Ishikawa (cell line): Measurements from ENCODE around the gene FHIT.

ENCODE experiments used
- CEBPB ChIP-seq: IDR thresholded peaks from 2 replicates; pipeline ENCODE4 v1.6.1; 2012
- CREB1 ChIP-seq: IDR thresholded peaks from 2 replicates; pipeline ENCODE4 v1.6.1; 2012; ENCODE audit warnings: low read depth
- EGR1 ChIP-seq: IDR thresholded peaks from 2 replicates; pipeline ENCODE4 v1.6.1; 2012
- EP300 ChIP-seq: IDR thresholded peaks from 2 replicates; pipeline ENCODE4 v1.6.1; 2012; ENCODE audit warnings: borderline replicate concordance
- FOXM1 ChIP-seq: IDR thresholded peaks from 2 replicates; pipeline ENCODE4 v1.6.1; 2012; ENCODE audit warnings: low read depth, borderline replicate concordance
- MAX ChIP-seq: IDR thresholded peaks from 2 replicates; pipeline ENCODE4 v1.6.1; 2012
- NFIC ChIP-seq: IDR thresholded peaks from 2 replicates; pipeline ENCODE4 v1.6.1; 2012
- RAD21 ChIP-seq: IDR thresholded peaks from 2 replicates; pipeline ENCODE4 v1.6.1; 2012; ENCODE audit warnings: low read depth
- REST ChIP-seq: IDR thresholded peaks from 2 replicates; pipeline ENCODE4 v1.6.1; 2012; ENCODE audit warnings: low read depth, mild to moderate bottlenecking
- TAF1 ChIP-seq: IDR thresholded peaks from 2 replicates; pipeline ENCODE4 v1.6.1; 2012; ENCODE audit warnings: low read depth, mild to moderate bottlenecking
- TCF12 ChIP-seq: IDR thresholded peaks from 2 replicates; pipeline ENCODE4 v1.6.1; 2012; ENCODE audit warnings: low read depth
- TEAD4 ChIP-seq: IDR thresholded peaks from 2 replicates; pipeline ENCODE4 v1.6.1; 2012
- USF1 ChIP-seq: IDR thresholded peaks from 2 replicates; pipeline ENCODE4 v1.6.1; 2012
- YY1 ChIP-seq: IDR thresholded peaks from 2 replicates; pipeline ENCODE4 v1.6.1; 2012; ENCODE audit warnings: low read depth
- ZBTB7A ChIP-seq: IDR thresholded peaks from 2 replicates; pipeline ENCODE4 v1.6.1; 2012; ENCODE audit warnings: low read depth

Gene FHIT

GRCh38 chr3:60887574-60887973, 363.7 kb downstream of the FHIT start:
- TF ChIP-seq TEAD4 (peak; percentile 60), RAD21 (no peak), YY1 (no peak), NFIC (0 out of 2 replicates have a peak, but pooled peaks have one; percentile 13), ZBTB7A (no peak), EP300 (peak; percentile 30; the same call in 1 of the 2 replicates)

- TF ChIP-seq REST (no peak), TCF12 (no peak), ZBTB7A (no peak)
Observed at GRCh38 chr3:60886518-60886917, 364.7 kb downstream of the FHIT start.

- no peak for TF ChIP-seq YY1
- no peak for TF ChIP-seq EGR1
- no peak for TF ChIP-seq REST
- TF ChIP-seq TEAD4 = no peak
- TF ChIP-seq CEBPB = no peak
- TF ChIP-seq FOXM1 = no peak
- no peak for TF ChIP-seq CREB1
- TF ChIP-seq USF1 = no peak
- no peak for TF ChIP-seq RAD21
- no peak for TF ChIP-seq EP300
- no peak for TF ChIP-seq TAF1
- TF ChIP-seq TCF12 = no peak
- TF ChIP-seq MAX = no peak
- TF ChIP-seq NFIC = no peak
- no peak for TF ChIP-seq ZBTB7A
Observed at GRCh38 chr3:60884005-60884404, 367.2 kb downstream of the FHIT start.

- TF ChIP-seq REST = no peak
- TF ChIP-seq RAD21 = no peak
- no peak for TF ChIP-seq CREB1
- no peak for TF ChIP-seq EGR1
- TF ChIP-seq ZBTB7A = no peak
- no peak for TF ChIP-seq TAF1
- TF ChIP-seq CEBPB = no peak
- no peak for TF ChIP-seq NFIC
- TF ChIP-seq TCF12 = no peak
- no peak for TF ChIP-seq FOXM1
- no peak for TF ChIP-seq MAX
- TF ChIP-seq USF1 = no peak
- no peak for TF ChIP-seq EP300
- no peak for TF ChIP-seq YY1
- TF ChIP-seq TEAD4 = no peak
Observed at GRCh38 chr3:60877188-60877587, 374.1 kb downstream of the FHIT start.

- no peak for TF ChIP-seq CEBPB
- no peak for TF ChIP-seq EP300
- no peak for TF ChIP-seq MAX
- TF ChIP-seq RAD21 = no peak
- TF ChIP-seq FOXM1 = no peak
- no peak for TF ChIP-seq EGR1
- no peak for TF ChIP-seq USF1
- no peak for TF ChIP-seq TAF1
- TF ChIP-seq ZBTB7A = no peak
- no peak for TF ChIP-seq NFIC
- no peak for TF ChIP-seq TEAD4
- TF ChIP-seq CREB1 = no peak
- no peak for TF ChIP-seq YY1
- no peak for TF ChIP-seq REST
- no peak for TF ChIP-seq TCF12
Observed at GRCh38 chr3:60870396-60870795, 380.9 kb downstream of the FHIT start.
